NCI-H2029 treated with DMSO at 0.1 percent for 48 hours (cell line): Measurements from ENCODE around the gene BMP4.

Experiments used
- DNase-seq: peaks from one replicate; lab custom pipeline; 2025; lab: John Stamatoyannopoulos, UW

Gene BMP4

DNA sequence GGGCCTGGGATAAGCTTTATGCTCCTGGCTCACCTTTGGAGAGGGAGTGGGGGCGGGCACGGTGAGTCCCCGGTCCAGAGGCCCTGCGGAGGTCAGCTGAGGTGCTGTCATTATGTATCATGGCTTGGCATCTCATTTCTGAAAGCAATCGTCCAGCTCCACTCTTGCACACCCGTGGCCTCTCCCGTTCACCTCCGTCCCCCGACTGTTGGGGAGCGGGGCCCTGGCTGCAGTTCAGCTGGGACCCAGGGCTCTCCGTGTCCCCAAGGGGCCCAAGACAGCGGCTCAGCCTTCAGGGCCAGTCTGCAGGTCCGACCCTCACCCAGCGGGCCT is 10.6 kb downstream of the BMP4 start:
- DNase-seq: no peak

GRCh38 chr14:53943751-53944083 is 12.9 kb downstream of the BMP4 start:
- no peak for DNase-seq

- DNase-seq: no peak
Observed at GRCh38 chr14:53942970-53943750, 13.5 kb downstream of the BMP4 start.

DNA sequence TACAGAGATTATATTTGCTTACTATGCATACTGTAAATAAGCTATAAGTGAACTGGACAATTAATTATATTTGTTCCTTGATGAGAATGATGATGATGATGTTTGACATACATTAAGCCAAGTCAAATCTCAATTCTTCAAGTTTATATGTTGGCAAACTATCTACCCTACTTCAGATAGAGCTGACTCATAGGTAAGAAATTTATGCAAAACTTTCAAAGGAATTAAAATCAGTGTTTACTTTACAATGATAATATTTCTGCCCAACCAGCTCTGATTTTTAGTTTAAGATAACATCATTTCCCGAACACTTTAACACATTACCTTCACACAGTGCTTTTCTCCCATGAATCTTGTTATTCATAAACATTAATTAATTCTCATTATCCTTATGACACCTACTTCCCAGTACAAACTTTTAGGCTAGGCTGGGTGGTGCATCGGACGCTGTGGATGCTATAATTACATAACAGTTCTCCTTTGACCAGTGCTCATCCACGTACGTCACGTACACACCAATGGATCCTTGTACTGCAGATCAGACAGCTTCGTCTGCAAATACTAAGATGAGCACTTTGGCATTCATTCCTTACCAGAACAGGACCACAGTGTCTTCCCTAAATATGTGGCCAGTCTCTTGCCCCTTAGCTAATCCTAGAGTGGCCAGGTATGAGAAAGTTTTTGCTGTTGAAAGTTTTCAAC is 18.3 kb downstream of the BMP4 start:
- no peak for DNase-seq

DNA sequence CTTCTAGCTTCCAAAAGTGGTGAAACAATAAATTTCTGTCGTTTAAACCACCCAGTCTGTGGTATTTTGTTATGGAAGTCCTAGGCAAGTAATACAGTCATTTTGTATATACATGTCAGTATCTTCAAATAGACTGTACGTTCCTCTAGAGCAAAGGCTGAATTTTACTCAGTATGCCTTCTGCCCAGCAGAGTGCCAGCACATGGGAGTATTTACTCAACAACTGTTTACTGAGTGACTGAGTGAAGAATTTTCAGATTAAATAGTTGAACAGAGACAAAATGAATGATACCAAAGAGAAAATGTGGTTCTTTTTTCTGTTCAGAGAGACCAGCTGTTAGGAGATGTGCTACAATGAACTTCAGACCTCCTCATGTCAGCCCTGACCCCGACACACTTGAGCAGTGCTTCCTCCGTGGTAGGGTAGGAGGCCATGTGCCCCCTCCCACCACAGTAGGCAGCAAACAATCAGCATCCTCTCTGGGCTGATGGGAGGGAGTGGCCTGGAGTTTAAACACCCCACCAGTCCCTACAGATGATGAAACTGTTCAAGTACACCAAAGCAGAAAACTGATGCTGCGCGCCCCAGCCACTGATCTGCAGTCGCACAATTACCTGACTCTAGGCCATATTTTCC is 21.7 kb downstream of the BMP4 start:
- DNase-seq: no peak

DNA sequence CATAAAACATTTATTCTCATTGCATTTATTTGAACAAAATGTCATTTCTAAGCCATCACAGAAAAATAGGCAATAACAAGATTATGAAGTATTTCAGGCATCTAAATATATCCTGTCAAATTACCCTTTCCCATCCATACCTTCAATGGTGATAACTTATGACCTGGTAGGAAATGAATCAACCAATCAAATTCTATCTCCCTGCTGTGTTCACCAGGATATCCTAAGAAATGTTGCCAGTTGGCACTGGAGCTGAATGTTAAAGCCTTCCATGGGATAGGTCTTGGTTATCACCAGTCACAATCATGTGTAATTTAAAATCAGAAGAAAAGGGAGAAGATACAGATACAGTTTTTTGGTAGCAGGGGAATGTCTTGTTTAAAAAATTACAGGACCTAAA is 23.7 kb downstream of the BMP4 start:
- DNase-seq: no peak

GRCh38 chr14:53929871-53930715 is 26.5 kb downstream of the BMP4 start:
- no peak for DNase-seq

- DNase-seq: no peak
Observed at GRCh38 chr14:53927171-53927570, 29.5 kb downstream of the BMP4 start.

DNA sequence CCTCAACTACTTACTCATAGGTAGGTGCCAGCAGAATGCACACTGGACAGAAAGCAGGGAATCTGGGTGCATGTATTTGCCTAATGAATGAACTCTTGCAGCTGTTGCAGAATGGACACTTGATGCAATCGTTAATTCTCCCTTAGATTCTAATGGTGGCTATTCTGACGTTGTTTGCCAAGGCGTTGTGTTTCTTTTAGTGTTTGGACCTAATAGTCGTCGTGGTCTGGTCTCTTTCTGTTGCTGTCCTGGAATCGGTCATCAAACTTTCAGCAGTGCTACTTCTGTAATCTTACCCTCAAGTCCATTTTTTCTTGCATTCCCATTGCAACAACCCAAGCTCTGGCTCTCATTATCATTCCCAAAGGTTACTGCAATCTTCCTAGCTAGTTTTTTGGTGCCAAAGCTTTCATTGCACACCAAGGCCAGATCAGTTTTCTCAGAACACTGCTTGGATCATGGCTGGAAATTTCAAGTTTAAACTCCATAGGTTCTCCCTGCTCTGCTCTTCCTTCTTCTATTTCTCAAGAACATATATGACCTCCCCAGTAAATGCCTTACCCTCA is 31.3 kb downstream of the BMP4 start:
- no peak for DNase-seq

- DNase-seq: no peak
Observed at GRCh38 chr14:53924753-53925152, 31.9 kb downstream of the BMP4 start.

DNA sequence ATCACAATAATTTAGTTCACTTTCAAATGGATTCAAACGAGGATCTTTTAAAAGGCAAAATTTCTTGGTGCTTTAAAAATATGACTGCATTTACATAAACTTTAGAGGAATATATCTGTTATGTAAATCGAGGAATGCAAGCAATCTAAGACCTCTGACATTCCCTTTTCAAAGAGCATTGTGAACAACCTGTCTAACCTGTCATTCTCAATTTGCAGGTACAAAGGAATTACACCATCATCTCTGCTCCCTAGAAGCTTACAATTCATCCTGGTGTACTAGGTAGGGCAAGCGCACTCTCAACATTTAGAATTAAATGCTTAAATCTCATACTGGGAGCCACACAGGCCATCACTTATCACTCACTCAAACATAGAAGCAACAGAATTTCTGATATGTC is 35.6 kb downstream of the BMP4 start:
- no peak for DNase-seq

- no peak for DNase-seq
Observed at GRCh38 chr14:53916239-53916638, 40.4 kb downstream of the BMP4 start.

- no peak for DNase-seq
Observed at GRCh38 chr14:53915364-53916014, 41.1 kb downstream of the BMP4 start.

GRCh38 chr14:53912021-53912420 is 44.6 kb downstream of the BMP4 start:
- DNase-seq: no peak

GRCh38 chr14:53908416-53908815 is 48.2 kb downstream of the BMP4 start:
- DNase-seq: no peak

- no peak for DNase-seq
Observed at GRCh38 chr14:53902307-53902706, 54.3 kb downstream of the BMP4 start.

DNA sequence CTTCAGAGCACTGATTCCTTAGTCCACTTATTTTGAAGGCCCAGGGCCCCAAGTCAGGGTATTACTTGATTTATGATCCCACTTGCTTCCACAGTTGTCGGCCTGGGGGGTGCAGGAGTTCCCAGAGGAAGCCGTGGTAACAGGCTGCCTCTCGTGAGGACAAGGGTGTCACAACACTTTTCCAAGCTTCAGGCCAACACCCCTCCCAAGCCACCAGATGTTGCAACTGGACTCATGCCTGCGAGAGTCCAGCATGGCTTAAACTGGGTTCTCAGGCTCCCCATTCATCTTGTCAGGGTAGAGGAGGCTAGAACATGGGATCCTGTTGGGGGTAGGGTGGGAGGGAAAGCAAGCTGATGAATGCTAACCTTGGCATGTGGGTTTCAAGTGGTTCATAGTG is 56.1 kb downstream of the BMP4 start:
- no peak for DNase-seq
